ENCODE measurements around the gene TOR1AIP1. TPM values are rescaled to one million over a fixed set of nuclear protein-coding genes. Genes with fewer than 3 reads are reported as not detected.

The TOR1AIP1 gene
- total RNA-seq, 1 donor = 78.2 TPM

DNA sequence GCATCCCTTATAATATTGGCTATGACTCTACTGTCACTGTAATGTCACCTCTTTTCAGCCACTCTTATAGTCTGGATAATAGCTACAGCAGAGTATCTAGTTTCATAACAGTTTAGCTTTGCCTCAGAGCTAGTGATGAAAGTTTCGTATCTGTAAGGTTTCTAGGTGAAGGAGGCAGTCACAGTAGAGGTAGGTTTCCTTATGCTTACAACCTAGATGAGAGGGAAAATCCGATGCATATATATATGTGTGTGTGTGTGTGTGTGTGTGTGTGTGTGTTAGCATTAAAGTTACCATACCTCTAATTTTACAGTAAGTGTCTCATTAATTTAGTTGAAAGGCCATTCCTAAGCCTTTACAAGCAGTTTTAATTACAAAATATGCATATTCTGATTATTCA, 2.3 kb upstream of the TOR1AIP1 start:
- TF ChIP-seq, protein P1, sequence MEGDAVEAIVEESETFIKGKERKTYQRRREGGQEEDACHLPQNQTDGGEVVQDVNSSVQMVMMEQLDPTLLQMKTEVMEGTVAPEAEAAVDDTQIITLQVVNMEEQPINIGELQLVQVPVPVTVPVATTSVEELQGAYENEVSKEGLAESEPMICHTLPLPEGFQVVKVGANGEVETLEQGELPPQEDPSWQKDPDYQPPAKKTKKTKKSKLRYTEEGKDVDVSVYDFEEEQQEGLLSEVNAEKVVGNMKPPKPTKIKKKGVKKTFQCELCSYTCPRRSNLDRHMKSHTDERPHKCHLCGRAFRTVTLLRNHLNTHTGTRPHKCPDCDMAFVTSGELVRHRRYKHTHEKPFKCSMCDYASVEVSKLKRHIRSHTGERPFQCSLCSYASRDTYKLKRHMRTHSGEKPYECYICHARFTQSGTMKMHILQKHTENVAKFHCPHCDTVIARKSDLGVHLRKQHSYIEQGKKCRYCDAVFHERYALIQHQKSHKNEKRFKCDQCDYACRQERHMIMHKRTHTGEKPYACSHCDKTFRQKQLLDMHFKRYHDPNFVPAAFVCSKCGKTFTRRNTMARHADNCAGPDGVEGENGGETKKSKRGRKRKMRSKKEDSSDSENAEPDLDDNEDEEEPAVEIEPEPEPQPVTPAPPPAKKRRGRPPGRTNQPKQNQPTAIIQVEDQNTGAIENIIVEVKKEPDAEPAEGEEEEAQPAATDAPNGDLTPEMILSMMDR (IDR thresholded peaks at IDR 0.05; ENCODE audit: extremely low read depth, low read depth, low read length) = no peak
- H3K4me1 ChIP-seq (ENCODE audit: insufficient read depth, low read length) = peaks cover 28% of the 10 kb centered on the region
- H3K9me3 ChIP-seq (ENCODE audit: low read depth, low read length) = no peaks in the 10 kb centered on the region
- peaks cover 53% of the 10 kb centered on the region for H3K79me2 ChIP-seq (ENCODE audit: insufficient read depth, low read length)
- no peak overlapping the region for H3K4me3 ChIP-seq (ENCODE audit: insufficient read depth, low read length)
- H3K4me2 ChIP-seq (ENCODE audit: insufficient read depth, low read length) = no peak overlapping the region
- H2AFZ ChIP-seq (ENCODE audit: low read length) = no peak overlapping the region
- peaks cover 4% of the 10 kb centered on the region for H3K36me3 ChIP-seq (ENCODE audit: insufficient read depth, low read length)
- H4K20me1 ChIP-seq (ENCODE audit: insufficient read depth, low read length) = peaks cover 25% of the 10 kb centered on the region
- H3K27me3 ChIP-seq (ENCODE audit: insufficient read depth, low read length) = no peaks in the 10 kb centered on the region
- DNase-seq (ENCODE audit: insufficient read length, low spot score, missing footprints) = no peak
- H3K27ac ChIP-seq (ENCODE audit: low read depth, low read length) = no peak overlapping the region

DNA sequence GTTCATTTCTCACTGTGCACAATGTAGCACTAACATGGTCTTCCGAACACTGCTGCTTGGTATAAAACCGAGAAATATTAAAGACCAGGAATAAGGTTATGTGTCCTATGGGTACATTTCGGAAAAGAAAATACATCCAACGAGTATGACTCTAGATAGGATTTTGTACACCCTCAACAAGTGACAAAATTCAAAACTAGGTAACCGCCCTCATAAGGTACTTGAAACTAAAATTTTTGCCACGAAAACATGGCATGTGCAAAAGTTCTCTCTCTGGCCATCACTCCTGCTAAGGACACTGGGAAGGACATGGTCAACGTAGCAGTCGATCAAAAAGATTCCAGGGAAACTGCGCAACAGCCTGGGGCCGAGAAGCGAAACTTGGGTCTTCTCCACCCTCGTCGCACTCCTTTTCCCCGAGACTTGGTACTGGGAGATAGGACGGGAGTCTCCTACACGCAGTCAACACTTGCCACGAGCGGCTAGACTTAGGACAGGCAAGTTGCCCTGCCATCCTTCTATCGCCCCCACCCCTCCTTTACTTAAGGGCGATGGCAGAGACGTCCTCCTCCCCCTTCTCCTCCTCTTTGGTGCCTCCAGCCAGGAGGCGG, 338 bp upstream of the TOR1AIP1 start:
- H3K27ac ChIP-seq (ENCODE audit: low read depth, low read length) = peak overlapping the region; percentile 100
- peak overlapping the region; percentile 97 for H3K4me3 ChIP-seq (ENCODE audit: insufficient read depth, low read length)
- H3K36me3 ChIP-seq (ENCODE audit: insufficient read depth, low read length) = peaks cover 22% of the 10 kb centered on the region
- no peaks in the 10 kb centered on the region for H3K9me3 ChIP-seq (ENCODE audit: low read depth, low read length)
- TF ChIP-seq, protein P1 (IDR thresholded peaks at IDR 0.05; ENCODE audit: extremely low read depth, low read depth, low read length) = no peak
- peaks cover 19% of the 10 kb centered on the region for H3K4me1 ChIP-seq (ENCODE audit: insufficient read depth, low read length)
- H3K27me3 ChIP-seq (ENCODE audit: insufficient read depth, low read length) = no peaks in the 10 kb centered on the region
- peaks cover 18% of the 10 kb centered on the region for H4K20me1 ChIP-seq (ENCODE audit: insufficient read depth, low read length)
- H3K4me2 ChIP-seq (ENCODE audit: insufficient read depth, low read length) = peak overlapping the region; percentile 93
- peak; percentile 87 for DNase-seq (ENCODE audit: insufficient read length, low spot score, missing footprints)
- H3K79me2 ChIP-seq (ENCODE audit: insufficient read depth, low read length) = peaks cover 52% of the 10 kb centered on the region
- peak overlapping the region; percentile 97 for H2AFZ ChIP-seq (ENCODE audit: low read length)

DNA sequence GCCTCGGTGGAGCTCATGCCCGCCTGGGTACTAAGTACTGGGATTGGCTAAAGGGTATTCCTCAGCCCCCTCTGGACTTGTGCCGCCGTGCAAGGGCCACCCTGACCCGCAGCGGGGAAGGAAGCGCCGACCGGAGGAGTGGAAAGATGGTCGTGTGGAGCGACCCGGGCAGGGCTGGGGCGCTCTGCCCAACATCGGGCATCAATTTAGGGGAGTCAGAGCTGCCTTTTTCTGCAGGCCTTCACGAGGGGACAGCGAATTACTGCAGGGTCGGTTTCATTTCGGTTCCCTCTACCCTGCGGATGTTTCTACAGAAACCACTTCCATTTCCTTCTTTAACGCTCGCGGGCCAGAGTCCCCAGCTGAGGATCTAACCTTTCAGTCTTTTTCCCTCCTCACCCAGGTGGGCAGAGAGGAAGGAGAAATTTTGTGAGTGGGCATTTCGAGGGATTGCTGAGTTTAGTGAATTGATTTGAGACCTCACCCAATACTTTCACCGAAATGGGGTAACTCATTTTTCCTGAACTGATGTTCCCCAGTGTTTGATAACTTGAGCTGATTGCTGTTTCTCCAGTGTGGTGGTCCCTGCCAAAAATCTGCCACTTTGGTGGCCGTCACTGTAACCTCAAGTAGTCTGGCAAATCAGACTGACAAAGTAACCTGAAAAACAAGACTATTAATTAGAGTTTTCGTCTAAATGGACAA, 1.1 kb downstream of the TOR1AIP1 start:
- peaks cover 49% of the 10 kb centered on the region for H3K79me2 ChIP-seq (ENCODE audit: insufficient read depth, low read length)
- peak; percentile 85 for DNase-seq (ENCODE audit: insufficient read length, low spot score, missing footprints)
- peaks cover 16% of the 10 kb centered on the region for H3K4me1 ChIP-seq (ENCODE audit: insufficient read depth, low read length)
- H3K27me3 ChIP-seq (ENCODE audit: insufficient read depth, low read length) = no peaks in the 10 kb centered on the region
- peak overlapping the region; percentile 97 for H3K4me3 ChIP-seq (ENCODE audit: insufficient read depth, low read length)
- H3K36me3 ChIP-seq (ENCODE audit: insufficient read depth, low read length) = peaks cover 28% of the 10 kb centered on the region
- H3K9me3 ChIP-seq (ENCODE audit: low read depth, low read length) = no peaks in the 10 kb centered on the region
- H2AFZ ChIP-seq (ENCODE audit: low read length) = peak overlapping the region; percentile 99
- peak overlapping the region; percentile 91 for H3K4me2 ChIP-seq (ENCODE audit: insufficient read depth, low read length)
- TF ChIP-seq, protein P1 (IDR thresholded peaks at IDR 0.05; ENCODE audit: extremely low read depth, low read depth, low read length) = no peak
- H3K27ac ChIP-seq (ENCODE audit: low read depth, low read length) = peak overlapping the region; percentile 100
- H4K20me1 ChIP-seq (ENCODE audit: insufficient read depth, low read length) = peaks cover 16% of the 10 kb centered on the region

DNA sequence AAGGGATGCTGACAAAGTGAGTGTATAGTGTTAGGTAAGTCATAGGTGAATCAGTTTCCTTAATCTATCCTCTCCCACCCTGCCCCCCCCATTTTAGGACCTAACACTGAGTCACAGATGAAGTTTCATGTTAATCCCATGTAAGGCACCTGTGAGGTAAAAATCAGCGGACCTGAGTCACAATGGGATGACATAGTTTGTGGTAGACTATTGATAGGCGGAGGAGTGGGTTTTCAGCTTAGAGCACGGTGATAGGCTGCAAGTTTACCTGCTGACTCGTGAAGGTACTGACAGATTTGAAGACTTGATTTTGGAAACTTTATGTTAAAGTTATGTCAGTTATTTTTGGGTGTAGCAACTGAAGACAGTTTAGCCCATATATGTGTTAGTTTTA, 1.7 kb downstream of the TOR1AIP1 start:
- Histone ChIP-seq H2AFZ (ENCODE audit: low read length) (no peak overlapping the region), H3K4me1 (ENCODE audit: insufficient read depth, low read length) (peaks cover 16% of the 10 kb centered on the region), H3K27ac (ENCODE audit: low read depth, low read length) (peak overlapping the region; percentile 100), H3K9me3 (ENCODE audit: low read depth, low read length) (no peaks in the 10 kb centered on the region), H3K4me2 (ENCODE audit: insufficient read depth, low read length) (peak overlapping the region; percentile 91), H3K4me3 (ENCODE audit: insufficient read depth, low read length) (peak overlapping the region; percentile 97), H3K79me2 (ENCODE audit: insufficient read depth, low read length) (peaks cover 53% of the 10 kb centered on the region), H4K20me1 (ENCODE audit: insufficient read depth, low read length) (peaks cover 18% of the 10 kb centered on the region), H3K27me3 (ENCODE audit: insufficient read depth, low read length) (no peaks in the 10 kb centered on the region), H3K36me3 (ENCODE audit: insufficient read depth, low read length) (peaks cover 29% of the 10 kb centered on the region)
- TF ChIP-seq, protein P1 (IDR thresholded peaks at IDR 0.05; ENCODE audit: extremely low read depth, low read depth, low read length) = no peak
- no peak for DNase-seq (ENCODE audit: insufficient read length, low spot score, missing footprints)
